NCI-H187 treated with DMSO at 0.1 percent for 48 hours (cell line): ENCODE results near the gene NANOS2.

Source experiments
- DNase-seq: peaks from one replicate; lab custom pipeline; 2025; lab: John Stamatoyannopoulos, UW

NANOS2 gene

DNA sequence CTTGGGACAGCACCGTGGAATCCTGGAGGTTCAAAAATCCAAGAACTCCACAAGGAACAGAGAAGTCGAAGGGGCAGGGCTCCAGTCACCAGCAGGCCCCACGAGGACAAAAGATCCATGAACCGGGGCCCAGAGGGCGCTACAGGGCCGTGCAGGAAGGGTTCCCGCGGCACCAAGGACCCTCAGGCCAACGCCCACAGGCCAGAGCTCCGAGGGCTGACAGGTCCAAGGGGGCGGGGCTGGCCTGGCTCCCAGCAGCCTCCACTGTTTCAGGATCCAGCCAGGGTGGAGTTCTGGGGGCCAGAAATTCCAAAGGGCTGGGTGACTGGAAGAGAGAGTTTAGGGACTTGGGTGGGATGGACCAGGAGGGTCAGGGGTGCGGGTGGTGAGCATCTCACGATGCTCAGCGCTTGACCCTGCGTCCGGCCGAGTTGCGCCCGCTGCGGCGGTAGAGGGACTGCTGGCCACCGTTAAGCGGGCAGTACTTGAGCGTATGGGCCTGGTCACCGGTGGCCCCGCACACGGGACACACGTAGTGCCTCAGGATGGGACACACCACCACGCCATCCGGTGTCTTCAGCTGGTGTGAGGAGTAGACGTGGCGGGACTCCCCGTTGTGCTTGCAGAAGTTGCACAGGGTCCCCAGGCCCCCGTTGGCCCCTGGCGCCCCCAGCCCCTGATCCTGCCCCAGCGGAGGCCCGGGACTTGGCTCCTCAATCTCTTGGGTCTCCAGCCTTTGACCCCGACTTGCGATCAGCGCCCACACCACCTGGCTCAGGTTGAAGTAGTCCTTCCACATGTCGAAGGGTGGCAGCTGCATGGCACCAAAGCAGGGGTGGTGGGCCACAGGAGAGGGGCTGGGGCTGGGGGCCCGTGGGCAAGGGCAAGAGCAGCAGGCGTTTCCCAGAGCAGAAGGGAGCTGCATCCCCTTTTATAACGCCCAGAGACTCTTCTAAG is at the start of gene NANOS2:
TSS of gene NANOS2 (minus strand) at position 905 of the 957 bp plus-strand sequence. CDS start at position 820, 85 bp downstream.
- no peak for DNase-seq

DNA sequence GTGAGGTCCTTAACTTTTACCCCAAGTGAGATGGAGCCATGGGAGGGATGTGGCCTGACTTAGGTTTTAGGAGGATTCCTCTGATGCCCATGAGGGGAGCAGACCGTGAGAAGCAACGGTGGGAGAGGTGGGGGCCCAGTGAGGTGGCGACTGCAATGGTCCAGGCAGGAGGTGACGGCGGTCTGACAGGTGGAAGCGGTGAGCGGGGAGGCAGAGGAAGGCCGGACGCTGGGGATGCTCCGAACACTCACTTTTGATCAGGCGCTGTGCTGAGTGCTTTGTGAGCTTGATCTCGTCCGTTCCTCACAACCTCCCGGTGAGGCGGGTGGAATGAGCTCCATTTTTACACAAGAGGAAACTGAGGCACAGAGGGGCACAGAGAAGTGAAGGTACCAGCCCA is 47.4 kb upstream of the NANOS2 start:
- no peak for DNase-seq

DNA sequence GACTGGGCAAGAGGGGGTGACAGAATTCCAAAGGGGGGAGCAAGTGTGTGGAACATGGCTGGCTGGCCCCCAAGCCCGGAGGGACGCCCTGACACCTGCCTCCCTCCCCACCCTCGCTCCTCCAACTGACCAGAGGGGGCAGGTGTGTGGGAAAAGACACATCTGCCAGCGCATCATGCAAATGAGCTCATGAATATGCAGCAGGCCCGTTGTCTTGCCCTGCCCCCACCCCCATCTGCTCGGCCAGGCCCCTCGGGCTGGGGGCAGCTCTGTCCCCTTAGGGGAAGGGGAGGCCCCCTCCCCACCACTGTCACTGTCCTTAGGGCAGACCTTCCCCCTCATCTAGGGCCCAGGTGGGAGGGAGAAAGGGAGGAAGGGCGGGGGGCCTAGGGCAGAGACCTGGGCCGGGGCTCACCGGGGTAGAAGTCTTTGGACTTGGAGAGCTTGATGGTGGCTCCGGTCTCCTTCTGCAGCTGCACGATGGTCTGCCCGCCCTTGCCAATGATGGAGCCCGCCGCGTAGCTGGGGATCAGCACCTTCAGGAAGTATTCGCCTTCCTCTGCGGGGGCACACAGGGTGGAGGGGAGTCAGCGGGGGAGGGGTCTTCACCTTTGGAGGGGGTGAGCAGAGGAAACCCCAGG is 46.1 kb upstream of the NANOS2 start:
- no peak for DNase-seq

DNA sequence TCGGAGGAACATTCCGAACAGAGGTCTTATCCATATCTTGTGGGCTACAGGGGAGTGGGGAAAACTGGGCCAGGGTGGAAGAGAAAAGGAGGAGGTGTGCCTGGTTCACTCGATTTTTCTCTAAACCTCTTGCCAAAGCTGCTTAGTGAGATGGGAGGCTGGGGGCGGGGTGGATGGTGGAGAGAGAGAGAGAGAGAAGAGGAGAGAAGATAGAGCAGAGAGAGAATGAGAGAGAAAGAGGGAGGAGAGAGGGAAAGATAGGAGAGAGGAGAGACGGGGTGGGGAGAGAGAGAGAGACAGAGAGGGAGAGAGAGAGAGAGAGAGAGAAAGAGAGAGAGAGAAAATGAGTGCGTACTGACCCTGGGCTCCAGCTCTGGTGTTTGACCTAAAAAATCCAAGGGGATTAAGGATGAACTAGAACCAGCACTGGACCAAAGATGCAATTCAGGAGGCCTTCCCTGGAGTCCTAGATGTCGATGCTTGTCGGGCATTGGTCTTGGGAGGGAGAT is 45.0 kb upstream of the NANOS2 start:
- no peak for DNase-seq

DNA sequence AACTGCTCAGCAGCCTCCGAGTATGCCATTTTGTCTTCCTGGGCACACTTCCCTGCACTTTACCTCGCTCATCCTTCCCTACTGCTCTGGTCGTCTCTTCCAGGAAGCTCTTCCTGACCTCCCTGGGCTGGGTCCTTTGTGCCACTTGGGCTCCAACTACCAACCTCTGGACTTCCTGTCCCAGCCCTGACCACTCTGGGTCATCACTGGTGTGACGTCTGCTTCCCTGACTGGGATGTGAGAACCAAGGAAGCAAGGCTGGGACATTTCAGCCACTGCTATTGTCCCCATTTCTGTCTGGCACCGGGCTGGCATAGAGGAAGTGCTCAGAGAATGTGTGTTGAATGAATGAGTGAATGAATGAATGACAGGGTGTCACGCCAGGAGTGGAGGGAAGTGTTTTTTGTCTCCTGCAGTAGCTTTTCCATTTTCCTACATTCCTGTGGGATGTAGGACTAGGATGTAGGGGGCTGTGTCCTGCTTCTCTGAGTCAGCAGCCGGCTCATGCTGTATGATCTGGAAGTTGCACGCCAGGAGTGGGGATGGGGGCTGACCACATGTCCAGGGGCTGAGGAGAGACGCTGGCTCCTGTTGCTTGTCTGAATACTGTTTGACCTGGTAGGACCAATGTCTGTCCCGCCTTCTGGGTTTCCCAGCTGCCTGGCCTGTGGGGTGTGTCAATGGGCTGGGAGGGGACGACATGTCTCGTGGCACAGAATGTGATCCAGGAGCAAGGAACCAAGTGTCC is 44.4 kb upstream of the NANOS2 start:
- no peak for DNase-seq

DNA sequence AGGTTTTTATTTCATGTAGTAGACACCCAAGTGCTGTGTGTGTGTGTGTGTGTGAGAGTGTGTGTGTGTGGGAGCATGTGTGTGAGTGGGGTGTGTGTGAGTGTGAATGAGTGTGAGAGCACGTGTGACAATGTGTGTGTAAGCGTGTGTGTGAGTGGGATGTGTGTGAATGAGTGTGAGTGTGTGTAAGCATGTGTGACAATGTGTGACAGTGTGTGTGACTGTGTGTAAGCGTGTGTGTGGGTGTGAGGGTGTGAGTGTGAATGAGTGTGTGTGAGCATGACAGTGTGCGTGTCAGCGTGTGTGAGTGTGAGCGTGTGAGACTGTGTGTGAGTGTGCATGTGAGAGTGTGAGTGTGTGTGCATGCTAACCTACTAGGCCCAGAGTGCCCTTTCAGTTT is 43.7 kb upstream of the NANOS2 start:
- no peak for DNase-seq

DNA sequence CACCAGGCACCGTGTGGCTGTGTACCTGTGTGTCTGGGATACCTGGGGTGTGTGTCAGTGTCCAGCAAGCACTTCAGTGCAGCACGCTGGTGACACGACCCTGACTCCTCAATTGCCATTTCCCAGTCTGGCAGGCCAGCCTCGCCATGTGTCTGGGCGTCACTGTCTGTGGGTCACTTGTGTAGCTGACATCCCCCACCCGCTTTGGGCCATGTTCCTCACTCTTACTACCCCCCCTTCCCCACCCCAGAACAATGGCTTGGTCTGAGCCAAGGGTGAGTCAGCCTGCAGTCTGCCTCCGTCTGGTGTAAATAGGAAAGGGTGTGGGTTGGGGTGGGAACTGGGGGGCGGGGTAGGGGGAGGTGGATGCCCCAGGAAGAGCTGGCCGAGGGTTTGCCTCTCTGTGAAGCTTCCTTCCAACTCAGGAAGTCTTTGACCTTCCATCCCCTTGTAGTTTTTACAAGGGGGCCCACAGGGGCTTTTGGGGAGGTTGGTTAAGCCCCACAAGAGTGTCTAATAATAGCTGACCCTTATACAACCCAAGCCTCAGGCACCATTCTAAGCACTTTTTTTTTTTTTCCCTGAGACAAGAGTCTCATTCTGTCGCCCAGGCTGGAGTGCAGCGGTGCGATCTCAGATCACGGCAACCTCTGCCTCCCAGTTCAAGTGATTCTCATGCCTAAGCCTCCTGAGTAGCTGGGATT is 41.5 kb upstream of the NANOS2 start:
- DNase-seq, result no peak

DNA sequence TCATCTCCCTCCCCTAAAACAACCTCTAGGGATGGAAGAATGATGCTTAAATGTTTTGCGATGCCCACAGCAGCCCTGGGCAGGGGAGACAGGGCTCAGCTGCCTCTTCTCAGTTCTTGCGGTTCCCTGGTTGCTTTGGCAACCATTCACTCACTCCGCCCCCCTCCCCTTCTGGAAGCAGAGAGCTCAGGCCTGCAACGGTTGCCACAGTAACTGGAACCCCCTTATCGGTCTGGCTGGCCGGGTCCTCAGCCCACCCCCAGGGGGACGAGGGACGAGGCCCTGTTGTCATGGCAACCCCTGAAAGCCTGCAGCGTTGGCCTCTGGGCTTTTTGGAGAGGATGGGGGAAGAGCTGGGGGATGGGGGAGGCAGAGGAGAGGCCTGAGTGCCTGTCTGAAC is 39.6 kb upstream of the NANOS2 start:
- DNase-seq, result no peak

DNA sequence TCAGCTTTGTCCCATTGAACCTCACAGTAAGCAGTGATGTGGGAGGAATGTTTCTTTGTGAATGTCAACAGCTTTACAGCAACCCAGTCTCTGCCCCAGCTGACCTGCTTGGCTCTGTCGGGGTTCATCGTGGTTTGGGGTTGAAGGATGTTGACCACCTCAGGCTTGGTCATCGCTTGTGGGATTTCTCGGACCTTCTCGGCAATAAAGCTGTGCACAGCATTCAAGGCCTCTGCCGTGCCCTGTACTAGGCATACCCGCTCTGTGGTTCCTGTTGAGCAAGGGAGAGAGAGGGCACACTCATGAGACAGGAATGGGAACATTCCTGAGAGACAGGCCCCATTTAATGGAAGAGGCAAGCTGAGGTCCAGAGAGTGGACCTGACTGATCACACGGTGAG is 39.1 kb upstream of the NANOS2 start:
- no peak for DNase-seq

DNA sequence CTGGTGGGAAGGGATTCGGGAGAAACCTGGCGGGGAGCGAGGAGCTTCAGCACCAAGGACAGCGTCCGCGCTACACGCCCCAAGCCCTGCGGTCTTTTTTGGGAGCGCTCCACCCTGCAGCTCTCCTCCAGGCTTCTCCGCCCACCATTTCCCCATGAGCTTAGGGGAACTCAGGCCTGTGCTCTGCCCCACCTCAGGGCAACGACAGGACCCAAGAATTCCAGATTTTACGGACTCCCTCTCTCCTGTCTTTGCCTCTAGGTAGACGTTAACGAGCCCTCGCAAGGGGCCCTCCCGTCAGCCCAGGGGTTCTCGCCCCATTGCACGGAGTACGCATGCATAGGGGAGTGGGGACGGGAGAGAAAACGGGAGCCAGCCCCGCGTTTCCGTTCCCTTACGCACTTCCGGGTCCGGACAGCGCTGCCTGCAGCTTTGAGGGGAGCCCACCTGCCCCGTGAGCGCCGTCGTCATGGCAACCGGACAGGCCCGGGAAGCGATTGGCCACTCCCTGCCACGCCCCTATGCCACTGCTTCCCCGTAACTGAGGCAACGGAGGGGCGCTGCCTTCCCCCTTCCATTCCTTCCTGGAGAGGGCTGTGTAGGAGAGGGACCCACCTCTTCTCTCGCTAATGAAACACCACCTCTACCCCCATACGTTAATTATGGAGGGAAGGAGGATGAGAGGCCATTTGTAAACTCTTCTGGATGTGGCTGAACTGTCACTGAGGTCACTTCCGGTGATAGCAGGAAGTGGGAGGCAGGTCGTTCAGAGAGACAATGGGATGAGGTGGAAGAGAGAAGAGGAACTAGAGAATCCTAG is 38.3 kb upstream of the NANOS2 start:
- no peak for DNase-seq

DNA sequence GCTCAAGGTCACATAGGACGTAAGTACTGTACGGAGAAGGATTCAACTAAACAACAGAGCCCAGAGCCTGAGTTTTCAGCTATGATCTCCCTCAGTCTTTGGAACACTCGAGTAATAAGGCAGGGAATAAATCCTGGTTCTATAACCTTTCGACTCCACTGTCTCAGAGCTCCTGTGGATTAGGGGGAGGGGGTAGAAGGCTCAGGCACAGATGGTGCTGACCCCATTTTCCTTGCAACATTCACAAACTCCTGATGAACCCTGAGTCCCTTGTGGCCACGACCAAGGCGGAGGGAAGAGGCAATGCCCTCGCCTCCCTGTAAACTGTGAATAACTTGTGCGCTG is 37.7 kb upstream of the NANOS2 start:
- DNase-seq, result no peak

DNA sequence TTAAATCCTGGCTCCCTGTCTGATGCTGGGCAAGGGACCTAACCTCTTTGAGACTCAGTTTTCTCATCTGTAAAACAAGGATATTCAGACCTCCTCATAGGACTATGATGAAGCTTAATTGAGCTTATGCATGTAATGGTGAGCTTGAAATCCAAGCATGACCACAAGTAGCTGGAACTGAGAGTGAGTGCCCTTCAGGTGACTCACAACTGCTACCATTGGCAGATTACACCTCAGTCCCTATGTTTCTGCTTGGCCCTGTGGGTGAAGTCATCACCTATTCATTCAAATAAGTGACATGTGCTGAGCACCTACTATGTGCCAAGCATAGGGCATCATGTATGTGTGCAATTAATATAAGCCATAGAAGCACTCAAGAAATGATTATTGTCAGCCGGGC is 33.3 kb upstream of the NANOS2 start:
- no peak for DNase-seq

DNA sequence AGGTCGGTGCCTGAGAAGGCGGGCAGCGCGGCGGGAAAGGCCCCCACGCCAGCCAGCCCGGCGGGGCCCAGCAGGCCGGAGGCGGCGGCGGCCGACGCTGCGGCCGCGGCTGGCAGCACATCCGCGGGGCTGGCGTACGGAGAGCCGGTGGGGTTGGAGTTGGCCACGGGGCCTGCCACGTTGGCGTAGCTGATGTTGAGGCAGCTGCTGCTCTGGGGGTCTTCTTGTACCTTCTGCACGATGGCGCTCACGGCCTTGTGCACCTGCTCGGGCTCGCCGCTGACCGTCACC is 25.9 kb upstream of the NANOS2 start:
- no peak for DNase-seq

DNA sequence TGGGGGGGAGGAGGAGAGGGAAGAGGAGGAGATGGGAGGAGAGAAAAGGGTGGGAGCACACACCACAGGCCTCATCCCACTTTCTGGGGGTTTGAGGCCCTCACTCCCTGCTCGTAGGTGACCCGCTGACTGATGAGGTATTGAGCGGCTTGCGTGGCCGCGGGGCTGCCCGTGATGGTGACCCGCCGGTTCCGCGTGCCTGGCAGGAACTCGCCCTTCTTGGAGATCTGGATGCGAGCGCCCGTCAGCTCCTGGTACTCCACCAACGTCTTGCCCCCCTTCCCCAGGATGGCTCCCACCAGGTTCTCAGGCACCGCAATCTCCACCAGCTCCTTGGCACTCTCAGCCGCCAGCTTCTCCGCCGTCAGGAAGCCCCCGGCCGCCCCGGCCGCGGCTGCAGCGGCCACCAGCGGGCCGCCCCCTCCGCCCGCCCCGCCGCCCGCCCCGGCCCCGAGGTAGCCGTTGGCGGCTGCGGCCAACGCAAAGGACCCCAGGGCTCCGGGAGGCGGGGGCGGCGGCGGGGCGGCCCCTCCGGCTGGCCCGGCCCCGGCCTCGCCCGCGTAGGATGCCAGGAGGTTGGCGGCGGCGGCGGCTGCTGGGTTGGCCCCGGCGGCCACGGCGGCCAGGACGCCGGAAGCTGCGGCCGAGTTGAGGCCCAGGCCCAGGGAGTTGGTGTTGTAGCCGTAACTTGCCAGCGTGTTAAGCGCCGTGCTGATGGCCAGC is 25.4 kb upstream of the NANOS2 start:
- no peak for DNase-seq

DNA sequence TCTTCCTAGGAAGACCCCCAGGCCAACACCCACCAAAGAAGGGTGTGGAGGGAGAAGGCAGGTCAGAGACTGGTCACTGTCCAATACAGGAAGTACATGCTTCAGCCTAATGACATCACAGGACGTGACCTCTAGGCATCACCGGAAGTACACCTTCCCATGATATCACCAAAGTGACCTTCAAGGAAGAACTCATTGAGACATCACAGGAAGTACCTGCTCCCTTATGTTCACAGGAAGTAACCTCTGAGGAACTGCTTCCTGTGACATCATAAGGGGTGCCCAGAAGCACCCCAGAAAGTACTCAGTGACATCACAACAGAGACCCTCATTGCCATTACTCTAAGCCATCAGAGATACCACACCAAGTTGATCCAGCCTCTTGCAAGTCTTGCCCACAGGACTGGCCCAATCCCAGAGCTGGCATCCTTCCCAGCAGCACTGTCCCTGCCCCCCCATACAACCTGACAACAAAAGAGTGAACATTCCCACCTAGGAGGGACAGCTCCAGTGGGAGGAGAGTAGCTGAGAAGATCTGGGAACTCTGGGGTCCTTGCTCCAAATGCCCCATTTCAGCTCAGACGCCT is 24.2 kb upstream of the NANOS2 start:
- no peak for DNase-seq

DNA sequence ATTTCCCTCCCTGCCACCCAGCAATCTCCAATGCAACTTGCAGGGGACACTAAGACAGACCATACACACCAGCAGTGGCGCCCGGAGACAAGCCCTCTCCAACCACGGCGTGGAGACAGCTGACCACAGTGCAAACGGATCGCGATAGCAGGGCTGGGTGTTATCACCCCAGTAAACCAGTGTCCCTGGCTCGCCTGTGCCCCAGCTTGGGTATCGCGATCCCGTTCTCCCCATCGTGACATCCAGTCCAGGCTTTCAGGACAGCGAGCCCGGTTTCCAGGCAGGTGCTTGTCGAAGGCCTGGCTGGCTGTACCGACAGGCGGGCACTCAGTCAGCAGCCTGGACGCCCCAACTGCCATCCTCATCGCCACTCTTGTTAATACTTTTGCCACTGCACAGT is 20.7 kb upstream of the NANOS2 start:
- DNase-seq, result no peak

DNA sequence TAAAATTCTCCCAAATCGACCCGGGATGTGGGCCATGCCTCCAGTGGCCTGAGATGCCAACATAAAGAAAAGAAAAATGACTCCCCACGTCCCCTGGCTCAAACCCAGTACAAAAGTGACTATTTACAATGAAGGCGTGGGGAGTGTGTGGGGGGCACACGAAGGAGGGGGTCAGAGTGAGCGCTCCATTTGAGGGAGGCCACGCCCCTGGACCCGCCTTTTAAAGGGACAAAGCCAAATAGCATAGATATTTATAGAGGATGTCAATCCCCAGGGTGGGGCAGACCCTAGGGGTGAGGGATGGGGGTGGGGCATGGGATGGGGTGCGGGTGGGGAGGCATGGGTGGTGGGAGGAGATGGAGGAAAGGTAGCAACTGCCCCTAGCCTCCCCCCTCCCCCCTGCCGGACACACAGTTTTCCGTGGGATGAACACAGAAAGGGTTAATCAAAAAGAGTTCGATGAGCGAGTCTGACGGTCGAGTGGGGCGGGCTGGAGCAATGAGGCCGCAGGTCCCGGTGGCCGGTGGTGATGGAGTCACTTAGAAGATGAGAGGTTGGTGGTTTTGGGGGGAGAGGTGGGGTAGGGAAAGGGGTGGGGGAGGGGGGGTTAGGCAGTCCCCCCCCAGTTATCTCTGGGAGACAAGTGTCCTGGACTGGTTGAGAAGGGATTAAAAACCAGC is 20.1 kb upstream of the NANOS2 start:
- DNase-seq, result no peak

DNA sequence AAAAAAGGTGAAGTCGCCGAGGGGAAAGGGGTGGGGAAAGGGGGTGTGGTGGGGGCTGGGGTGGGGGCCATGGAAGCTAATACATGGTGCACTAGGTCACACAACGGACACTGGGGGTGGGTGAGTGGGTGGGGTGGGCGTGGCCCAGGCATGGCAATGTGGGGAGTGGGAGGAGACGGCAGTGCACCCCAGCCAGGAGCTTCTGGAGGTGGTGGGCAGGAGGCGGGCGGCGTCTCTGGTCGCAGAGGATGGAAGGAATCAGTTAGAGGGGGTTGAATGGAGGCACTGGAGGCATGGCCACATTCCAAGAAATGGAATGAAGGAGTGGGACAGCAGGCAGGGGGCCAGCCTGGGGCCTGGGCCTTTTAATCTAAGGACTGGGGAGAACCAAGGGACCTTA is 19.2 kb upstream of the NANOS2 start:
- DNase-seq, result no peak

DNA sequence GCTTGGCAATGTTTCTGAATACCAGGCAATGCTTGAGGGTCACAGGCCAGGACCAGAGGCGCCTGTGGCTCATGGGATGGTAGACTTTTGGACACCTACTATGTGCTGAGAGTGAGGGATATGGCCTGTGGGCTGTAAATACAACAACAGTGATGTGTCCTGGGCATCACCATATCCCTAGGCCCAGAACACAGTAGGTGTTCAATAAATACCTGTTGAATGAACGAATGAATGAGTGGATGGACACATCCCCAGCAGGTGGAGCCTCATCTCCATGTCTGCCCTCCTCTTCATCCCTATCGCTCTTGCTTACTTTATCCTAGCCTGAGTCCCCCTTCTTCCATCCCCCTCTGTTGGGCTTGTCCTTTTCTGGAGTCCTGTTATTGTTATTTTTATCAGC is 16.5 kb upstream of the NANOS2 start:
- DNase-seq, result no peak

DNA sequence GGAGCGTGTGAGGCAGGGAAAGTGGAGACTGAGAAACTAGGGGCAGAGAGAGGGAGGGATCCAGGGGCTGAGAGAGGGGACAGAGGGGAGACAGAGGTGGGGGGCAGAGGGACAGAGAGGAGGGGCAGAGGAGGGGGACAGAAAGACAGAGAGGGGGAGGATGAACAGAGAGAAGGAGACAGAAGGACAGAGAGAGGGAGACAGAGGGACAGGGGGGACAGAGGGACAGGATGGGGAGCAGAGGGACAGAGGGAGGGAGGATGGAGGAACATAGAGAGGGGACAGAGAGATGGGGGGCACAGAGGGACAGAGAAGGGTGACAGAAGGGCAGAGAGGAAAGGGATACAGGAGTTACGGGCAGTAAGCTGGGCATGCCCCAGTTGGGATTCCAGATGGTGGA is 14.7 kb upstream of the NANOS2 start:
- no peak for DNase-seq
